T-cell (primary cell): ENCODE results near the gene TMEM150C. TPM values are rescaled to one million over a fixed set of nuclear protein-coding genes. Genes with fewer than 3 reads are reported as not detected.

Source experiments
- ATAC-seq, 4 experiments: fragments of 200-7000 bp in 3 of 4; fragments of 150-1000 bp in 1 of 4; cut with Tn5 transposase; replicated peaks in 1 of 4; 1 replicate in 3 of 4; 2 replicates in 1 of 4; pipeline ENCODE4 v1.10.0; 2021; ENCODE audit warnings: moderate library complexity in 3 of 4, mild to moderate bottlenecking in 2 of 4, moderate number of reproducible peaks in 1 of 4
- CTCF ChIA-PET, 2 donors: fragments of 300-600 bp; sonication (Branson Sonifier 250); formaldehyde crosslinking; loops; one replicate each; lab custom pipeline; 2022; ENCODE audit warnings: antibody characterized with exemption in 2 of 2; lab: Charles Lee
- POLR2A ChIA-PET, 2 donors: fragments of 300-600 bp; sonication (Branson Sonifier 250); formaldehyde crosslinking; loops; one replicate each; lab custom pipeline; 2022; ENCODE audit warnings: antibody characterized with exemption in 2 of 2; lab: Charles Lee
- DNase-seq, 35 experiments: peaks; one replicate each; pipeline versions ENCODE4 v3.0.0 to v3.0.0-alpha.2; 2013 to 2023
- H3K27ac ChIP-seq: one replicate; pipeline ENCODE4 v1.5.1; 2013; ENCODE audit warnings: low read length
- H3K27me3 ChIP-seq, 2 experiments: replicated peaks in 1 of 2; 1 replicate in 1 of 2; 2 replicates in 1 of 2; pipeline versions ENCODE4 v1.6.1 to v1.7.0; 2013; ENCODE audit warnings: low read length in 1 of 2, mixed read lengths in 1 of 2; ENCODE audit not compliant: control insufficient read depth in 2 of 2, insufficient read depth in 2 of 2; ENCODE audit errors: extremely low read depth in 1 of 2
- H3K36me3 ChIP-seq, 2 donors: 1 replicate in 1 of 2; 2 replicates in 1 of 2; pipeline versions ENCODE4 v1.6.1 to v1.7.0; 2013; ENCODE audit warnings: low read length in 1 of 2; ENCODE audit not compliant: control insufficient read depth in 2 of 2, insufficient read depth in 1 of 2; ENCODE audit errors: extremely low read depth in 1 of 2
- H3K4me1 ChIP-seq, 2 experiments: 1 replicate in 1 of 2; 2 replicates in 1 of 2; pipeline versions ENCODE4 v1.6.1 to v1.7.0; 2013; ENCODE audit warnings: low read length in 2 of 2, mixed read lengths in 1 of 2; ENCODE audit not compliant: insufficient read depth in 2 of 2, control insufficient read depth in 1 of 2; ENCODE audit errors: extremely low read depth in 1 of 2
- H3K4me3 ChIP-seq, 2 donors: 1 replicate in 1 of 2; 2 replicates in 1 of 2; pipeline versions ENCODE4 v1.5.1 to v1.7.0; 2013; ENCODE audit warnings: mild to moderate bottlenecking in 2 of 2, low read length in 1 of 2, moderate library complexity in 1 of 2; ENCODE audit not compliant: control insufficient read depth in 1 of 2; ENCODE audit errors: extremely low read depth in 1 of 2
- H3K9me3 ChIP-seq: 2 replicates; pipeline ENCODE4 v1.7.0; 2013
- H3K27ac Mint-ChIP-seq, 2 donors: one replicate each; pipeline ENCODE4 v1.8.0; 2020 to 2021; ENCODE audit warnings: mild to moderate bottlenecking in 2 of 2, mixed read lengths in 2 of 2
- H3K27me3 Mint-ChIP-seq, 2 donors: one replicate each; pipeline ENCODE4 v1.8.0; 2021 to 2022; ENCODE audit warnings: mixed read lengths in 2 of 2
- H3K36me3 Mint-ChIP-seq: one replicate; pipeline ENCODE4 v1.8.0; 2021; ENCODE audit warnings: mixed read lengths
- H3K4me1 Mint-ChIP-seq, 3 donors: one replicate each; pipeline ENCODE4 v1.8.0; 2020 to 2022; ENCODE audit warnings: mixed read lengths in 3 of 3, mild to moderate bottlenecking in 1 of 3
- H3K4me3 Mint-ChIP-seq, 3 donors: one replicate each; pipeline ENCODE4 v1.8.0; 2020 to 2022; ENCODE audit warnings: mild to moderate bottlenecking in 3 of 3, mixed read lengths in 3 of 3, moderate library complexity in 3 of 3
- H3K9me3 Mint-ChIP-seq, 3 donors: one replicate each; pipeline ENCODE4 v1.8.0; 2020 to 2022; ENCODE audit warnings: mixed read lengths in 3 of 3
- WGBS: methylation state at CpG from one replicate; pipeline ENCODE4 v1.1.5; 2013; ENCODE audit warnings: missing lambda C conversion rate; ENCODE audit not compliant: insufficient coverage; 5-methylcytosine and 5-hydroxymethylcytosine counted together
- total RNA-seq, 35 experiments: library from RNA in 6 of 35; stranded (reverse) in 6 of 35; fragments of 120-200 nt in 1 of 35; gene quantifications; one replicate each; pipeline versions ENCODE4 v1.2.1 to v1.2.4 and lab custom pipeline; 2013 to 2026

TMEM150C gene
- total RNA-seq, 5 donors from 2014 or later (not counting 1 experiment from before 2014, with no cell fraction given): 0.13 to 0.35 TPM; not detected in 3

DNA sequence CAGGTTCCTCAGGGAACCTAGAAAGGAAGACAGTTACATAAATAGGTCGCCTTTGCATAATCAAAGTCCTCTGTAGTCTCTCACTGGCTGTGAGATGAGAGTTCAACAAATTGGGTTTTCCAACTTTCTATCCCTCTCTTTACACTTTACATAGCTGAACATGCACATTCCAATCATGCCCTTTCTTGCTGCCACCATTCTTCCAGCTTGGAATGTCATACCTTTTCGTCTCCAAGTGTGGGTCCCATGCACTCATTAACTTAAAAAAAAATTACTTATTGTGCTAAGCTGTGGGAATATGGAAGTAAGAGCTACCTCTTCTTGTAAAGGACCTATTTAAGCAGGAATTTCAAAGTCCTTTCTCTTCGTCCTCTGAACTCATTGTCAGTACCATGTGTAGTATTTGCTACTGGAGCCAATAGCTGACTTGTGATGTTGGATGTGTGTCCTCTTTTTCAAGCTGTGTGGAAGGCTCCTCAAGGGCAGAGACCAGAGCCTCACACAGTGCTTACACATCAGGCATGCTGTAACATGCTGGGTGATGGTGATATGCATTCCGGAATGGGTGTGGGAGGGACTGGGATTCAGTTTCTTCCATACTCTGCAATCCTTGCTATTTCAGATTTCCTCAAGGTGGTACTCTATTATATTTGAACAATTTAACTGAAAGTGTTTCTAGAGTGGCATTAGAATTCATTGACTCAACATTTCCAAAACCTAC is 124.3 kb downstream of the TMEM150C start:
- no peak overlapping the region for H3K4me3 Mint-ChIP-seq
- ChIA-PET CTCF (interaction anchor here in 1 of 2 donors (0.6 to 1.5 kb wide), 3 partner anchors 9 to 39 kb away, joined by 3 to 5 read pairs (median 4); no protein-coding TSS in a partner anchor), POLR2A (interaction anchor here in 1 of 2 donors (0.6 kb wide), 1 partner anchor 133 kb away, joined by 6 read pairs; no protein-coding TSS in a partner anchor)
- H3K27me3 ChIP-seq: no peaks in the 10 kb centered on the region
- H3K27ac Mint-ChIP-seq: no peak overlapping the region
- H3K36me3 Mint-ChIP-seq: peaks cover 11% of the 10 kb centered on the region
- no peaks in the 10 kb centered on the region for H3K9me3 ChIP-seq
- ATAC-seq: no peak
- H3K27me3 Mint-ChIP-seq: no peaks in the 10 kb centered on the region
- peaks cover 0 to 17% of the 10 kb centered on the region in 2 donors for H3K36me3 ChIP-seq
- H3K4me1 ChIP-seq: peaks cover 0 to 19% of the 10 kb centered on the region in 2 experiments
- DNase-seq: no peak
- no CpG with 5 or more reads among the region's 4 CpGs for WGBS
- H3K4me3 ChIP-seq: no peak overlapping the region
- no peak overlapping the region for H3K27ac ChIP-seq
- no peaks in the 10 kb centered on the region for H3K9me3 Mint-ChIP-seq
- H3K4me1 Mint-ChIP-seq: peaks cover 68 to 85% (median 81%) of the 10 kb centered on the region in 3 donors

DNA sequence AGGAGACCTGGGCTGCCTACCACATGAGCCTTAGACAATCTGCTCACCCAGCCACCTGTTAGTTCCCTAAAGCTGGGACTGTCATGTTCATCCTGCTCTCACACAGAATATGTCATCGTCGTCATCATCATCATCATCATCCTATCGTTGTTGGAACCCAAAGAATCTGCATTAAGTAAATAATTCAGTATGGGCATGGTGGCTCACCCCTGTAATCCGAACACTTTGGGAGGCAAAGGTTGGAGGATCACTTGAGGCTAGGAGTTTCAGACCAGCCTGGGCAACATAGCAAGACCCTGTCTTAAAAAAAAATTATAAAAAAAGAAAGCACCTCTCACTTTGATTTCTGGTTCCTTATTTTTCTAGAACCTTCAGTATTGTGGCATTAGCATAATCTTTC is 125.0 kb downstream of the TMEM150C start:
- H3K27ac ChIP-seq: no peak overlapping the region
- H3K4me1 Mint-ChIP-seq: peaks cover 67 to 87% (median 83%) of the 10 kb centered on the region in 3 donors
- H3K36me3 ChIP-seq: peaks cover 0 to 17% of the 10 kb centered on the region in 2 donors
- H3K36me3 Mint-ChIP-seq: peaks cover 11% of the 10 kb centered on the region
- peaks cover 0 to 26% of the 10 kb centered on the region in 2 experiments for H3K4me1 ChIP-seq
- CTCF ChIA-PET: no interaction called here
- no peaks in the 10 kb centered on the region for H3K27me3 ChIP-seq
- H3K9me3 ChIP-seq: no peaks in the 10 kb centered on the region
- H3K27me3 Mint-ChIP-seq: no peaks in the 10 kb centered on the region
- WGBS: no CpG with 5 or more reads among the region's 4 CpGs
- DNase-seq: no peak
- POLR2A ChIA-PET: interaction anchor here (0.6 to 0.7 kb wide), 3 partner anchors 58 to 403 kb away, joined by 3 to 6 read pairs (median 4); no protein-coding TSS in a partner anchor
- ATAC-seq: no peak
- no peak overlapping the region for H3K4me3 Mint-ChIP-seq
- no peak overlapping the region for H3K4me3 ChIP-seq
- H3K27ac Mint-ChIP-seq: peak overlapping the region in 1 of 2 donors; percentile 59
- no peaks in the 10 kb centered on the region for H3K9me3 Mint-ChIP-seq

DNA sequence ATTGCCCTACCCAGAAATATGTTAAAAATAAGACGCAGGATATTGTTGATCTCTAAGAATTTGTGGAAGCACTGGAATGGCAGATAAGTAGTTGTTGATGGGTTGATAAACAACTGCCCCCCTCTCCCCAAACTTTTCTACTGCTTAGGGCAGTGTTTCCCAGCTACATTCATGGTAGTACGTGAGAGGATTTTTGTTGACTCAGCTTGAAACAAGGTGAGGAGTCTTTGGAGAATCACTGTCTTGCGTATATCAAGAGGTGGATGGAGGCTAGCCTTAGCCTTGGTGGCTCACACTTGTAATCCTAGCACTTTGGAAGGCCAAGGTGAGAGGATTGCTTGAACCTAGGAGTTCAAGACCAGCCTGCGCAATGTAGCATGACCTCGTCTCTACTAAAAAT is 125.7 kb downstream of the TMEM150C start:
- Histone ChIP-seq H3K36me3 (peaks cover 0 to 17% of the 10 kb centered on the region in 2 donors), H3K9me3 (no peaks in the 10 kb centered on the region), H3K4me3 (no peak overlapping the region), H3K27me3 (no peaks in the 10 kb centered on the region), H3K27ac (no peak overlapping the region), H3K4me1 (peaks cover 2 to 31% of the 10 kb centered on the region in 2 experiments)
- Mint-ChIP-seq H3K36me3 (peaks cover 11% of the 10 kb centered on the region), H3K4me1 (peaks cover 67 to 86% (median 83%) of the 10 kb centered on the region in 3 donors), H3K4me3 (no peak overlapping the region), H3K9me3 (no peaks in the 10 kb centered on the region), H3K27me3 (no peaks in the 10 kb centered on the region), H3K27ac (no peak overlapping the region)
- ChIA-PET CTCF (no interaction called here), POLR2A (interaction anchor here in 1 of 2 donors (0.6 kb wide), 1 partner anchor 57 kb away, joined by 3 read pairs; no protein-coding TSS in a partner anchor)
- ATAC-seq (no peak), DNase-seq (no peak)
- 91% methylated on average over 4 of the region's 5 CpGs for WGBS

DNA sequence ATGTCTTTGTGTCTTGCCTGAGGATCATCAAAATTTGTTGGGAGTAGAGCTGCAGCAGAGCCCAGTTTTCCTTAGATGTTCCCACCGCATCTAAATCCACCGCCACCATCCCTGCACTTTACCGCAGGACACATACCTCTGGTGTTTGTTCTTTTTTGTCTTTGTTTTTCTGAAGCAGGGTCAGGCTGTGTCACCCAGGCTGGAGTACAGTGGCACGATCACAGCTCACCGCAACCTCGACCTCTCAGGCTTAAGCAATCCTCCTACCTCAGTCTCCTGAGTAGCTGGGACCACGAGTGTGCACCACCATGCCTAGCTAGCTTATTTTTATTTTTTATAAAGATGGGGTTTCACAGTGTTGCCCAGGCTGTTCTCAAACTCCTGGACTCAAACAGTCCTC is 126.8 kb downstream of the TMEM150C start:
- Histone ChIP-seq H3K27ac (no peak overlapping the region), H3K4me3 (no peak overlapping the region), H3K4me1 (peaks cover 2 to 31% of the 10 kb centered on the region in 2 experiments), H3K36me3 (peaks cover 0 to 17% of the 10 kb centered on the region in 2 donors), H3K27me3 (no peaks in the 10 kb centered on the region), H3K9me3 (no peaks in the 10 kb centered on the region)
- ATAC-seq (no peak), DNase-seq (no peak)
- CTCF ChIA-PET: no interaction called here
- no peak overlapping the region for H3K27ac Mint-ChIP-seq
- H3K9me3 Mint-ChIP-seq: no peaks in the 10 kb centered on the region
- H3K4me3 Mint-ChIP-seq: no peak overlapping the region
- peaks cover 60 to 77% (median 76%) of the 10 kb centered on the region in 3 donors for H3K4me1 Mint-ChIP-seq
- no CpG with 5 or more reads among the region's 7 CpGs for WGBS
- H3K27me3 Mint-ChIP-seq: no peaks in the 10 kb centered on the region
- peaks cover 8% of the 10 kb centered on the region for H3K36me3 Mint-ChIP-seq
- POLR2A ChIA-PET: interaction anchor here in 1 of 2 donors (0.6 kb wide), 1 partner anchor 37 kb away, joined by 3 read pairs; no protein-coding TSS in a partner anchor

DNA sequence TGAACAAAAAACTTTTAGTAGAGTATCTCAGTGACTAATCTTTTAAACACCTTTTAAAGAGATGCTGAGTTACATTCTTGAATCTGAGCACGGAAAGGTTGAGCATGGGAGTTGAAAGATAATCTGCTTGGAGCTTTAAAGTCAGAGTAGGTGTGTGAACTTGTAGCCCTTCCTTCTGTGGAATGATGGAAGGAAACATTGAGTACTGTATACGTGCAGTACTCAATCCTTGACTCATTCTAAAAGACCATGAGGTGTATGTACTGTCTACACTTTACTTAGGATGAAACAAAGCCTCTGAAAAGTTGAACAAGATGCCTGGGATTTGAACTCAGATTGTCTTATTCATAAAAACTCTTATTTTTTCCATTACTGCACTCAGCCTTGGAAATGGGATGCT is 128.0 kb downstream of the TMEM150C start:
- no peak for ATAC-seq
- CTCF ChIA-PET: no interaction called here
- Mint-ChIP-seq H3K9me3 (no peaks in the 10 kb centered on the region), H3K27ac (no peak overlapping the region), H3K4me3 (no peak overlapping the region), H3K4me1 (peaks cover 55 to 68% (median 66%) of the 10 kb centered on the region in 3 donors), H3K36me3 (peaks cover 11% of the 10 kb centered on the region), H3K27me3 (no peaks in the 10 kb centered on the region)
- H3K27me3 ChIP-seq: no peaks in the 10 kb centered on the region
- no peak for DNase-seq
- H3K4me1 ChIP-seq: peaks cover 2 to 31% of the 10 kb centered on the region in 2 experiments
- no peaks in the 10 kb centered on the region for H3K9me3 ChIP-seq
- 0% methylated on average over 1 of the region's 2 CpGs for WGBS
- peaks cover 0 to 13% of the 10 kb centered on the region in 2 donors for H3K36me3 ChIP-seq
- no peak overlapping the region for H3K27ac ChIP-seq
- no peak overlapping the region for H3K4me3 ChIP-seq
- POLR2A ChIA-PET: no interaction called here
